Hypothalamus (tissue), 51 donors: ENCODE results near the gene LSM10.

Experiments
- DNase-seq, 51 donors: peaks; one replicate each; lab custom pipeline; 2025; lab: John Stamatoyannopoulos, UW

The LSM10 gene

DNA sequence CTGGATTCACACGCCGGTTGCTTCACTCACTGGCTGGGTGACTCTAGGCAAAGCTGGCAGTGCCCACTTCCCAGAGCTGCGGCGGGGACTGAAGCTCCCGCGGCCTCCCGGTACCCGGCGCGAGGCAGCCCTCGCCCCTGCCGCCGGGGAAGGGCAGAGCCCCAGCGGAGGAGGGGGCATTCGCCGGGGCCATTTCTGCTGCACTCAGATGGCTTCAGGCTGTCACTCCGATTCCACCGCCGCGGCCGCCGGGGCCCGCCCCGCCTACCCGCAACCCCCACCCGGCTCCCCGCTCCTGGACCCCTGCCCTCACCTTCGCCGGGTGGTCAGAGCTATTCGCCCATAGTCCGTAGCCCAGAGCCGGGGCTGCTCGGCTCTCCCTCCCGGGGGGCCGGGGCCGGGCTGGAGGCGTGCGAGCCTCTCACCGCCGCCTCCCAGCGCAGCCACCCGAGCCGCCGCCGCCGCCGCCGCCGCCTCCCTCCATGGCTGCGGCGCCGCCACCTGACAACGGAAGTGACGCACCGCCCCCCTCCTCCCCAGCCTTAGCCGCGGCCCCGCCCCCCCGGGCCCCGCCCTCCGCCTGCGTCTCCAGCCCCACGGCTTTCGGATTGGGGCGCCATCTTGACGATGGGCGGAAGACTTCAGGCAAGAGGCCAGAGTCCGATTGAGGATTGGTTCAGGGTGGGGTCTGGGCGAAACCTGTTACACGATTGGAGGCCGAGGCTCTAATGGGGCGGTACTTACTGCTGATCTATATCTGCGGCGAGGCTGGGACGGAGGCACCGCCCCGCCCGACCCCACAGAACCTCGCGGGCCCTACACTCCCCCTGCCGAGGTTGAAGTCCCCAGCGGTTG is 12.1 kb downstream of the LSM10 start, which contains the start of gene STK40:
Gene STK40, minus strand, starts transcription at position 515 of the 855 bp plus-strand sequence. CDS start 24,592 bp downstream, outside the sequence.
- peak; percentile 51 to 99 (median 97) for DNase-seq

DNA sequence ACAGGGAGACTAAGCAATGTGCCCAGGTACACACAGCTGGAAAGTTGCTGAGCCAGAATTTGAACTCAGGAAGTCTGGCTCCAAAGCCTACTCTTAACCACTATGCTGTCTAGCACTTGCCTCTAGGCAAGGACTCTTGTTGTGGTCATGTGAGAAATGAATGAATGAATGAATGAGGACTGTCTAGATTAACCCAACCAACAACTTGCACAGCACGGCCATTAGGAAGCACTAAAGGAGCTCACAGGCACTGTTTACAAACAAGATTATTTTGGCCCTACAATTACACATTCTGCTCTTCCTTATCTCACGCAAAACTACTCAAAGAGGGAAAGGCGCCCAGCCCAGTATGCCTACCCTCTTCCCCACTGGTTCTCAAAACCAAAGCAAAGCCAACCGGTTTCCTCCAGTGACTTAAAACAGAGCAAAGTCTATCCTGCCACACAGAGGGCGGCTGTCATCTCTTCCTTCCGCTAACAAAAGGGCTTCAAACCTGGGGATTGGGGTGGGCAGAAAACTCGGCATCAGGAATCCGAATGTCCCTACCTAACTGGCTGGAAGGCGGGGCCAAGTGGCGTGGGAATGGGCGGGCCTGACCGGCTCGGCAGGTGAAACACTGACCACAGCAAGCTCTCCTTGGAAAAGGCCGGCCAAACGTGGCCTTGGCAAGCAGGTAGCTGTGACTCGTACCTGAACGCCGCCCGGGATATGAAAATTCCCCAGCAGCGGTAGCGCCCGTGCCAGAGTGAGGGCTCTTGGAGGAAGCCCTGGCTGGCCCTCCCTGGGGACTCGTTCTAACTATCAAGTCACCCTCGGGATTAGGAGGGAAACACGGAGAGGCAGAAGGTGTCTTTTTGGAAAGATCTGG is 12.9 kb downstream of the LSM10 start:
- DNase-seq, result peak in 35 of 51 donors; percentile 14 to 65 (median 40)

DNA sequence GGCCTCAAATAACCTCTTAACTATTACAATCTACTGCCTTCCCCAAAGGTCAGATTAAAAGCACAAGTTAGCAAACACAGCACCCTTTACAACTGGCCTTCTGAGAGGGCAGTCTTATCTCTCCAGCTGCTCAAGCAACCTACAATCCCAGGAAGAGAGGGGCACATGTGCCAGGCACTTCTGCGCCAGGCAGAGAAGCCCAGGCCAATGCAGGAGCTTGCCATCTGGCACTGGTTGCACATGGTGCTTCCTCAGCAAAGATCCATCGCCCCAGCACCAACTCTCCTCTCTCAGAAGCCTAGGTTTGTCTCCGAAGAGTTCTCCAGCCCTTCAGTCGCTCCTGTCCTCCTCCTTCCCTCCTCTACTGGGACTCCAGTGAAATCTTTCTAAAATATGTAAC is 14.5 kb downstream of the LSM10 start:
- DNase-seq, result no peak

DNA sequence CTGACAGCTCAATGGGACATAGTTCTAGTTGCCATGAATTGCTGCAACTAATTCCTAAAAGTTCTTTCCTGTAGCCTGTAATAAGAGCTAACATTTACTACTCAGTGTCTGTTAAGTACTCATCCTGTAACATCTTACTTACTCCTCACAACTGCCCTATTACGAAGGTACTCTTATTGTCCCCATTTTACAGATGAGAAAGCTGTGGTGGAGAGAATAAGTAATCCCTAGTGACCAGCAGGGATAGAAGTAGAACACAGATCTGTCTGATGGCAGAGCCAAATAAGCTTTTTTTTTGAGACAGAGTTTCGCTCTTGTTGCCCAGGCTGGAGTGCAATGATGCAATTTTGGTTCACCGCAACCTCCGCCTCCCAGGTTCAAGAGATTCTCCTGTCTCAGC is 15.0 kb downstream of the LSM10 start:
- no peak for DNase-seq

DNA sequence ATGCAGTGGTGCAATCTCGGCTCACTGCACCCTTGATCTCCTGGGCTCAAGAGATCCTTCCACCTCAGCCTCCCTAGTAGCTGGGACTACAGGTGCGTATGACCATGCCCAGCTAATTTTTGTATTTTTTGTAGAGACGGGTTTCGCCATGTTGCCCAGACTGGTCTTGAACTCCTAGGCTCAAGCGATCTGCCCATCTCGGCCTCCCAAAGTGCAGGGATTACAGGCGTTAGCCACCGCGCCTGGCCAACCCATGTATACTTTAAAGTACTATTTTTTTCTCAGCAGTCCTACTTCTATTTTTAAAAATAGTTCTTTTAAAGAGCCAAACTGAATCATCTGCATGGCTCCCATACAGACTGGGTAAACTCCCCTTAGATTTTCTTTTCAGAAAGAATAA is 15.5 kb downstream of the LSM10 start:
- no peak for DNase-seq

DNA sequence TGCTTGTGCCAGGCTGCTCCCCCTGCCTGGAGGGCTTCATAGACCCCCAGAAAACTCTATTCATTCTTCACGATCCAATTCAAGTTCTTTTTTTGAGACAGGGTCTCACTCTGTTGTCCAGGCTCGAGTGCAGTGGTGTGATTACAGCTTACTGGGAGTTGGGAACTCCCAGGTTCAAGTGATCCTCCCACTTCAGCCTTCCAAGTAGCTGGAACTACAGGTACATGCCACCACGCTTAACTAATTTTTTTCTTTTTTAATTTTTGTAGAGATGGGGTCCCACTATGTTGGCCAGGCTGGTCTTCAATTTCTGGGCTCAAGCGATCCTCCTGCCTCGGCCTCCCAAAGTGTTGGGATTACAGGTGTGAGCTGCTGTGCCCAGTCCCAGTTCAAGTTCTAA is 16.3 kb downstream of the LSM10 start:
- no peak for DNase-seq

DNA sequence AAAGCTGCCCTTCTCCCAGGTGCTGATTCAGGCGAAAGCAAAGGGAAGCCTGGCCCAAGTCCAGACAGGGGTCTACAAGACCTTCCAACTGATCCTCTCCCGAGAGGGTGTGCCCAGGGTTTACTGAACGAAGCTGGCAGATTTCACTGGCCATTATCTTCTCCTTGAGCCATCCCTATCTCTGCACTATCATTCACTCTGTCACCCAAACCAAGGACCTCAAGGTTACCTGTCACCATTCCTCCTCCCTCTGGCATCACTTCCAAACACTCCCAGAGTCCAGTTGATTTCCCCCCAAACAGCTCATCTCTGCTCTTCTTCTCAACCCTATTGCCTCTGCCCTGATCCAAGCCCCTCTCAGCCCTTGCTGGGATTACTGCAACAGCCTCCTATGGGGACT is 16.9 kb downstream of the LSM10 start:
- DNase-seq, result no peak

DNA sequence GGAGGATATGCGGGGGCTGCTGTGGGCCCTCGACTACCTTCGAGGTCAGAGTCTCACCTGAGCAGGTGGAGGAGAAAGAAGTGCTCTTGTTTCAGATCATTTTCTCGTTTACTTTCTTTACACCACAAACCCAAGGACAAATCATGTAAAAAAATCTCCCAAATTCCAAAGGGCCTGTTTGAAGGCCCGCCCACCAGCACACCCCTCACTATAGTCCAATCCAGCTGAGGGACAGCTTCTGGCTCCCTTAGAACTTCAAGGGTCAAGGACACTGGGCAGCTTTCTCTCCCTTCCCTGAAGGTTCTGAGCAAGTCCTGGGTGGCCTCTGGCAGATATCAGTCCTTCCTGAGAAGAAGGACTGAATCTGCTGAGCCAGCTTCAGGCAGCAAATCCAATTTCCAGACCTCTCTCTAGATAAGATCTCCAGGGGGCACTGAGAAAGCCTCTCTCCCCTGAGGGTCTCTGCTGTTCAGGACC is 17.5 kb downstream of the LSM10 start:
- DNase-seq, result no peak

DNA sequence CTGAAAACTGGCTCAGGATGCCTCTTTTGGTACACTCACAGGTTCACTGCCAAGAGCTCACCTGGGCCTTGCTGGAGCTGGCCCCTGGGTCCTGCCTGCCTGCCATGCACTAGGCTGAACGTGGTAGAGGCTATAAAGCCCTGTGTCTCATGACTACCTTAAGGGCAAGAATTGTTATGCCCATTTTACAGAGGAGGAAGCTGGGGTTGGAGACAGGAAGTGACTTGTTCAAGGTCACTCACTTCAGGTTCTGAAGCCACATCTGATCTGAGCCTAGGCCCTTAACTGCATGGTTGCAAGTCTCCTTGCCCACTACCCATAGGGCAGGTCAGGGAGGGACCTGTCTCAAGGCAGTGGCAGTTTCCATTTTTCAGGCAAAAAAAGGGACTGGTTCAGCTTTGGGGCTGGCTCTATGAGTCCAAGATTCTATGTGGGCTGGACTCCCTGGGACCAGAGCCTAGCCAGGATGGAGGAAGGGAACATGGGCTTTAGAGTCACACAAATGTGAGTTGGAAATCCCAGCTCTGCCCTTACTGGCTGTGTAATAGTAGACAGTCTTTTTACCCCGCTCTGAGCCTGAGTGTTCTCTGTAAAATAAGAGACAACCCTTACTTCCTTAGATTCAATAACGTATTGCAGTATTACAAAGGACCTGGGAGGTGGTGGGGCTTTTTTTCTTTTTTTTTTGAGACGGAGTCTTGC is 19.8 kb downstream of the LSM10 start:
- no peak for DNase-seq

DNA sequence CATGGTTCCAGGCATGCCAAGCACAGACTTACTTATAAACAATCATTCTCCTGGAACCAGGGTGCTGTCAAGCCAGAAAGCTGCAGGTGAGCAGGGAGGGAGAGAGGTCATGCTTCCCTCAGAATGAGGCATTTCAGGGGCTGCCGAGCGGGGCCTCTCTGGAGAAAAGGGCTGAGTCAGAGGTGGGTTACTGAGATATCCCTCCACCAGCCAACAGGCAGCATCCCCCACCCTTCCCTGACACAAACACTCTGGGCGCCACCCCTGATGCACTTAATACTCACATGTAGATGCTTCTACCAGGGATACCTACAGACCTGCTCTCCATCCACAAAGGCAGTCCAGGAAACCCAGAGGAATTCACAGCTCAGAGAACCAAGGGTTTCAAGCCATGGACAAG is 25.1 kb downstream of the LSM10 start:
- DNase-seq, result no peak

DNA sequence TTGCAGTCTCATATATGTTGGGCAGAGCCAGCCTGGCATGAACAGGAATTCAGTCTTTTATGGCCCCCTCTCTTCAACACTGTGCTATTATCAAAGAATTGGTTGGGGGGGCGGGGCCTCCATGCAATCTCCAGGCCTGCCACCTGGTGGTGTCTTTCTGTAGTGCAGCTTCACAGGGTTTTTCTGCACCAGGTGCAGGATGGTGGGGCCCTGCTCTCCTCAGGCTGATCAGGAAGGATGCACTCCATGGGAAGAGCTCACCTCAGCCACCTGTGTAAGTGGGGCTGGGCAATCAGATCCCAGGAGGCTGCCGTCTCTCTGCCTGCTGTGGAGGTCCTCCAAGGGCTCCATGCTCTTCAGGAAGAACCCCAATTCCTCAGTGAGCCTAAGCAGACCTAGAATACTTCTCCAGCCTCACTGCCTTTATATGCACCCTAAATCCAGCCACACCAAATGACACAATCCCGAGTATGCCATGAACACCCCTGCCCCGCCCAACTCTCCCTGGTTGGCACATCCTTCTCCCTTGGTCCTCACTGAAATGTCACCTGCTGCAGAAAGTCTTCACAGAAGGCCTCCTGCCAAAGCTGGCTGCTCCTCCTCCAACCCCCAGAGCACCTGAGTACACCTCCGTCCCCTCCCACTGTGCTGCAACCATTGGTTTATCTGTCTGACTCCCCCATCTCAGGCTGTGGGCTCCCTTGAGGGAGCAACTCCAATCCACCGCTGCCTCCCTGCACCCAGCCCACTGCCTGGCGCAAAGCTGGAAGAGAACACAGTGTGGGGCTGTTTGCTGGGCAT is 28.4 kb downstream of the LSM10 start:
- DNase-seq, result peak in 42 of 51 donors; percentile 4 to 78 (median 42)

DNA sequence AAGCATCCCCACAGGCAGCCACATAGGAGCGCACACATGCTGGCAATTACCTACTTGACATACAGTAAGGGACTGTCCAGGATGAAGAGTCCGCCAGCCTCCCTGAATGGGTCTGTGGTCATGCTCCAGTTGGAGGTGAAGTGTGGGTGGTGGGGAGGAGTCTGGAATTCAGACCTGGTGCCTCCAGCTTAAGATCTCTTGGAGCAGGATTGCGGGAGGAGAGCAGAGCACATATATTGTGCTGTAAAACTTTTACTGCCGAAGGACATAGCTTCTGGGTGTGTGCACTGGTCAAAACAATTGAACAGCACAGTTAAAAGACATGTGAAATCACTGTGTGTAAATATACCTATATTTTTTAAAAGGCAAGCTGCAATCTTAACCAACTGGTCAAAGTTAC is 29.9 kb downstream of the LSM10 start:
- no peak for DNase-seq

DNA sequence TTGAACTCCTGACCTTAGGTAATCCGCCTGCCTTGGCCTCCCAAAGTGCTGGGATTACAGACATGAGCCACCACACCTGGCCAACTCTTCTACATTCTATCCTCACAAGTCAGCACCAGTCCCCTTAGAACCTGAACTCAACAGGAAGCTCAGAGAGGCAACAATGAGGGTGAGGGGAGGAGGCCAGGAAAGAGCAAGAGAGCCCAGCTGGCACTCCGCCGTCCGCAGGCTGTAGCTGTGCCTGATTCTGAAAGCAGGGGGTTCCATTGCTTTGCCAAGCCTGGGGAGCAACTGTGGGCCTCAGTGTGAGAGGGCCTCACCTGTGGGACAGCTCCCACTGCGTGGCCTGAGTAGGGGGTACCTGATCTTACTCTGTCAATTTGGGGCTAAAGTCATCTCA is 30.6 kb downstream of the LSM10 start:
- no peak for DNase-seq

DNA sequence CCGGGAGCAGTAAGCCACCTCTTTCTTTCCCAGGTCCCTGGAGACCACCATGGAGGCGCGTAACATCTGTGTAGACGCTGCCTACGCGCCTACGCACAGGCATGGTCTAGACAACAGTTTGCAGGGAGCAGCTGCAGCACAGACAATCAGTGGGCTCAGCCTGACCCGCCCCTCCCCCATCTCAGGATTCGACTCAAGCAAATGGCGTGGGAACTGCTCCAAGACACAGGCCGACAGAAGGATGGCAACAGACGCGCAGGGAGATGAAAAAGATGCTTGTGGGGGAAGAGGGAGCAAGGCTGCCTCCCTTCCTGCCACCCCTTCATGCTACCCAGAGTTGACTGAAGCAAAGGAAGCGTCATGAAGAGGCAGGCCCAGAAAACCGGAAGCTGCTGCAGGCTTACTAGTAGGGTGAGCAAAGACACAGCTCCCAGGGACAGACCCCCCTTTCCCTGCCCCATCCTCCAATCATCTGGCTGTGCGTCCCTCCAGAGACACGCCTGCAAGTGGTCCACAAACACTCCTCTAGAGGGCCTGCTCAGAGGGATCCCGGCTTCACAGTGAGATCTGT is 31.5 kb downstream of the LSM10 start:
- peak in 42 of 51 donors; percentile 13 to 86 (median 58) for DNase-seq

DNA sequence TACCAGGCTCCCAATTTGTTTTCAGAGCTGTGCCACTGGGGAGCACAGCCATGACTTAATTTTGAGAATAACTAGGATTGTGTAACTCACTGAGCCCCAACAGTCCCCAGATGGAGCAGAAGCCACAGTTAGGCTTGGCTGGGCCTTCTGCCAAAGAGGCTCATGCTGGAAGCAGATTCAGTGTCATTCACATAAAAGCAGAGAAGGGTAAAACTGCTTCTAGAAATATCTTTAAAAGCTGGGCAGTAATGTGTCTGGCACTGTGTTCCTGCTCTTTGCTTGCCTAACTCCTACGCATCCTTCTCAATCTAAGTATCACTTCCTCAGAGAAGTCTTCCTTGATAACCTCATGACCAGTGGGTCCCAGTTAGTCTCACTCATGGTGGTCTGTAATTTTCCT is 32.3 kb downstream of the LSM10 start:
- peak in 28 of 51 donors; percentile 9 to 68 (median 39) for DNase-seq

DNA sequence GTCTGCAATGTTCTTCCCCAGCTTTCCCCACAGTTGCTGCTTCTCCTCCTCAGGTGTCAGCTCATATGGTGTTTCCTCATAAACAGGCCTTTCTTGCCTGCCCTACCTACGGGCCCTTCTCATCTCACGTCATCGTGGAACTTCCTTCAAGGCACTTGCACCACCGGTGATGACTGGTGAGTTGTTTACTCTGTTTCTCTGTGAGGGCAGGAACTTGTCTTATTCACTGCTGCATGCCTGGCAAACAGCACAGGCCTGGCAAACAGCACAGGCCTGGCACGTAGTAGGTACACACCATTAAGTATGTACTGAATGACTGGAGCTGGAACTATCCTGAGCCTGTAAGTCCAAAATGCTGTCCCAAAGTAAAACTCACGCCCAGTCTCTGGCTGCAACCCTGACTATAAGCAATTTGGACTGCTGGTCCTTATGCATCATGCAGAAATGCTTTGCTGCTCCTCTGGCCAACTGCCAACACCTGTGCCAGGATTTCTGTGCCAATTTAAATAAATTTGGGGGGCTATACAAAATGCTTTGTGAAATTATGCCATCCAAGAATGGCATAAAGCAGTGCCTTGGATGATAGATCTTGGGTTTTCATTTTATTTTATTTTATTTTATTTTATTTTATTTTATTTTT is 37.7 kb downstream of the LSM10 start:
- DNase-seq, result no peak

DNA sequence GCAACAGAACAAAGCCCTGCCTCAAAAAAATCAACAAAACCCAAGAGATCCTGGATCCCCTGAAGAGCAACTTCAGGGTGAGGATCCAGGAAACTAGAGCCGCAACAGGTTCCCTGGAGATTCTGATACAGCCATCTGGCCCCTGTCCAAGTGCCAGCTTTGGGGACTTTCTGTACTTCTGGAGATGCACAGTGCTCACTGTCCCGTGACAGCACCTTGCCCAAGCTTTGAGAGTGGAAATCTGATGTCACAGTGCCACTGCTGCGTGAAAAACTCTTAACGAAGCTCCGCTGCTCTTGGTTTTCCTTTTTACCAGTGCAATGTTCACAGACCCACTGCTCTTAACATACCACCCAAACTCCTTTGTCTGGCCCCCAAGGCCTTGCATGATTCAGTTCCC is 38.3 kb downstream of the LSM10 start:
- DNase-seq, result no peak

DNA sequence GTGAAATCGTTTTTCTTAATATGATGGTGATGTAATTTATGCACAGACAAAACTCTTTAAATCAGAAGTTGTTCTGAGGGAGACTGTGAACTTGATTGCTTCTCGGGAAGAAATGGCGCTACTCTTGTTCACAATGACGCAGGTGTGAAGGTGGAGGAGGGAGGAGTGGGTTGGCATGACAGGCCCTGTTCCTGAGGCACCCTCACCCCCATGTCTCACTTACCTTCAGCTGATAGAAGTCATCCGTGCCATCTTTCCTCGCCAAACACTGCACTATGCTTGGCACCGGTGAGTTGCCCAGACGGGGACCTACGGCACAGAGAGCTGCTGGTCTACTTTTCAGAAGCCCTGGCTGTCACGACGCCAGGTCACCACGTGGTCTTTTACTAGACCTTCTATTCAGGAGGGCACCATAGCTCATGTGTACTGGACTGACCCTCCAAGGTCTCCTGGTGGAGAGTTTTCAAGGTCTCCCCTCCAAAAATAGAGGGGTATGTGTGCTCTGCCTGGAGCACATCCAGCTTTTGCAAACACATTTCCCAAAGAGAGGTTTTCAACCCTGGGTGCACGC is 39.1 kb downstream of the LSM10 start:
- DNase-seq, result peak in 1 of 51 donors; percentile 29

DNA sequence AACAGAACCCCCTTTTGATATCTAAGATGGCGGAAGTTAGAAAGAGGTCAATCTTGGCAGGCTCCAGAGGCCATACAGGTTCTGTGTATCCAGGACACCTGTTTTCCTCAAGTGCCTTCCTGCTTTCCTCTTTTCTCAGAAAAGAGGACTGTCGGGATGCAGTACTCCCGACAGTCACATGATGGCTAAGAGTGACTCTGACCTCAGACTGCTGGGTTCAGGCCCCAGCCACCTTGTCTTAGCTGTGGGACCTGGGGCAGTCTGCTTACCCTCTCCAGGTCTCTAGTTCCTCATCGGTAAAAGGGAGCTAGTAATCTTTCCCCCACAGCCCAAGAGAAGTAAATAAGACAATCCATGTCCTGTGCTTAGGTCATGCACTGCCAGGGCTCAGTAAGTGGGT is 41.9 kb downstream of the LSM10 start:
- DNase-seq, result no peak
